A549 (cell line): ENCODE results near the gene ZNF496. TPM values are rescaled to one million over a fixed set of nuclear protein-coding genes. Genes with fewer than 3 reads are reported as not detected.
"Not testable (repeated sequence)": the region's sequence is repeated elsewhere in the genome, so short reads cannot be mapped to it uniquely, and the experiment has no call there.

Experiments used
- ATAC-seq, 2 experiments: fragments of 200-7000 bp in 1 of 2; fragments of >200 bp in 1 of 2; cut with Nextera tagmentation in 1 of 2; cut with Tn5 transposase in 1 of 2; 3 replicates each; pipeline versions ENCODE4 v1.8.0 to v1.9.1; 2018 to 2020; ENCODE audit warnings: mild to moderate bottlenecking in 1 of 2, moderate library complexity in 1 of 2
- CTCF ChIA-PET: fragments of 300-600 bp; sonication (Branson Sonifier 250); formaldehyde crosslinking; extraction: SDS; loops from one replicate; lab custom pipeline; 2021; ENCODE audit warnings: antibody characterized with exemption, inconsistent platforms; lab: Yijun Ruan, JAX
- POLR2A ChIA-PET: fragments of 350-600 bp; formaldehyde crosslinking; extraction: SDS; loops from one replicate; lab custom pipeline; 2021; ENCODE audit warnings: antibody characterized with exemption, inconsistent platforms; lab: Yijun Ruan, JAX
- DNase-seq, 2 experiments: peaks; one replicate each; pipeline versions ENCODE4 v3.0.0 to v3.0.0-alpha.2; 2011 to 2016; ENCODE audit warnings: low read depth in 1 of 2, low spot score in 1 of 2
- FAIRE-seq: peaks from 2 replicates; lab custom pipeline; 2011; peaks lifted over from hg19 to GRCh38; lab: Jason Lieb, UNC
- H3K27ac ChIP-seq, 2 experiments: fragments of >200 bp; sonication (Bioruptor Twin); formaldehyde crosslinking; 3 replicates each; pipeline ENCODE4 v1.5.1; 2016 to 2017
- H3K4me1 ChIP-seq: fragments of >200 bp; sonication (Bioruptor Twin); formaldehyde crosslinking; 3 replicates; pipeline ENCODE4 v1.6.1; 2016
- H3K4me2 ChIP-seq: fragments of >200 bp; sonication (Bioruptor Twin); formaldehyde crosslinking; 3 replicates; pipeline ENCODE4 v1.6.1; 2016
- H3K4me3 ChIP-seq: fragments of >200 bp; sonication (Bioruptor Twin); formaldehyde crosslinking; 3 replicates; pipeline ENCODE4 v1.5.1; 2016
- H3K9me3 ChIP-seq: fragments of >200 bp; sonication (Bioruptor Twin); formaldehyde crosslinking; 3 replicates; pipeline ENCODE4 v1.6.1; 2016
- CBX8 ChIP-seq: fragments of 200-600 bp; sonication (generic); IDR thresholded peaks from 2 replicates; pipeline ENCODE4 v1.6.1; 2016
- CHD4 ChIP-seq: fragments of 200-600 bp; sonication (generic); IDR thresholded peaks from 2 replicates; pipeline ENCODE4 v1.6.1; 2016; ENCODE audit warnings: antibody characterized with exemption, mild to moderate bottlenecking, borderline replicate concordance
- EHF ChIP-seq: fragments of 250-450 bp; sonication (Bioruptor Pico); IDR thresholded peaks from 2 replicates; pipeline ENCODE4 v1.5.0; 2020; ENCODE audit warnings: mild to moderate bottlenecking
- EHMT2 ChIP-seq: fragments of 200-600 bp; sonication (generic); IDR thresholded peaks from 2 replicates; pipeline ENCODE4 v1.6.1; 2016; ENCODE audit warnings: antibody characterized with exemption, low read depth, mild to moderate bottlenecking, moderate library complexity
- ESRRA ChIP-seq: fragments of 150-350 bp; IDR thresholded peaks from 2 replicates; pipeline ENCODE4 v1.6.1; 2014; ENCODE audit warnings: mild to moderate bottlenecking, low read length, borderline replicate concordance
- FOSB ChIP-seq: fragments of 250-450 bp; sonication (Bioruptor Pico); IDR thresholded peaks from 2 replicates; pipeline ENCODE4 v1.5.0; 2020; ENCODE audit warnings: mild to moderate bottlenecking, moderate library complexity
- FOXS1 ChIP-seq: fragments of 250-450 bp; sonication (Bioruptor Pico); IDR thresholded peaks from 2 replicates; pipeline ENCODE4 v1.5.0; 2020; ENCODE audit warnings: mild to moderate bottlenecking, moderate library complexity
- HMGXB4 ChIP-seq: fragments of 250-450 bp; sonication (Bioruptor Pico); IDR thresholded peaks from 2 replicates; pipeline ENCODE4 v1.5.0; 2021; ENCODE audit warnings: mild to moderate bottlenecking, moderate library complexity, borderline replicate concordance
- KDM1A ChIP-seq: fragments of 200-600 bp; sonication (generic); IDR thresholded peaks from 2 replicates; pipeline ENCODE4 v1.6.1; 2016; ENCODE audit warnings: low read depth, mild to moderate bottlenecking
- MAFK ChIP-seq: fragments of 450-650 bp; IDR thresholded peaks from 2 replicates; pipeline ENCODE4 v1.6.1; 2014; ENCODE audit not compliant: partially characterized antibody
- MAX ChIP-seq: IDR thresholded peaks from 2 replicates; pipeline ENCODE4 v1.6.1; 2012
- MYC ChIP-seq: IDR thresholded peaks from 2 replicates; pipeline ENCODE4 v1.6.1; 2012; ENCODE audit warnings: mild to moderate bottlenecking, inconsistent platforms, low read length, improper control_type of control experiment, borderline replicate concordance
- NR3C1 ChIP-seq: fragments of >200 bp; sonication (Bioruptor Twin); formaldehyde crosslinking; IDR thresholded peaks from 3 replicates; pipeline ENCODE4 v1.6.1; 2017
- RFX5 ChIP-seq: fragments of 450-650 bp; IDR thresholded peaks from 2 replicates; pipeline ENCODE4 v1.7.1; 2014; ENCODE audit warnings: antibody characterized with exemption, mild to moderate bottlenecking, moderate library complexity
- RNF2 ChIP-seq: fragments of 200-600 bp; sonication (generic); IDR thresholded peaks from 2 replicates; pipeline ENCODE4 v1.6.1; 2016; ENCODE audit warnings: low read depth, mild to moderate bottlenecking, antibody characterized with exemption, moderate library complexity, borderline replicate concordance
- SMC3 ChIP-seq: fragments of >200 bp; sonication (Bioruptor Twin); formaldehyde crosslinking; IDR thresholded peaks from 3 replicates; pipeline ENCODE4 v1.6.1; 2018; ENCODE audit warnings: inconsistent platforms
- WGBS: methylation state at CpG from one replicate; pipeline ENCODE4 v1.1.6; 2017; ENCODE audit errors: missing lambda C conversion rate; 5-methylcytosine and 5-hydroxymethylcytosine counted together
- polyA plus RNA-seq, 4 experiments: library from polyadenylated mRNA; depleted of rRNA in 3 of 4; stranded (reverse); fragments of >200 nt; fragmentation: RNase III in 1 of 4; extraction: RNeasy Plus Mini Kit Qiagen cat#74134 plus additional on column Dnase treatment in 1 of 4; gene quantifications; 2 replicates in 3 of 4; 3 replicates in 1 of 4; pipeline ENCODE4 v1.2.3, GENCODE V29; 2011 to 2017
- TF ChIP-seq, protein P1 (sequence below): fragments of 250-450 bp; sonication (Bioruptor Pico); IDR thresholded peaks from 2 replicates; pipeline ENCODE4 v1.5.0; 2020; ENCODE audit warnings: low read depth, mild to moderate bottlenecking, moderate library complexity

The ZNF496 gene
- polyA plus RNA-seq, 2 of the 4 experiments (the other 2 are of a cell fraction), result 13.1 to 16.1 TPM

- no peak for TF ChIP-seq RFX5
Observed at GRCh38 chr1:247365023-247365422, 33.4 kb upstream of the ZNF496 start (continued).

- ATAC-seq, result peak in 1 of 2 experiments; percentile 93; a peak in 3 of 6 replicates
- CTCF ChIA-PET, H3K9me3 ChIP-seq, H3K4me2 ChIP-seq, FAIRE-seq, H3K27ac ChIP-seq, H3K4me1 ChIP-seq, H3K4me3 ChIP-seq, DNase-seq: not testable (repeated sequence)
- 4% methylated on average over 1 of the region's 1 CpG for WGBS
- POLR2A ChIA-PET, result interaction anchor here (0.6 kb wide), 1 partner anchor 14 kb away, joined by 3 read pairs; no protein-coding TSS in a partner anchor
Observed at GRCh38 chr1:247363000-247363399, 31.3 kb upstream of the ZNF496 start.

- no peak overlapping the region for H3K4me2 ChIP-seq
- TF ChIP-seq SMC3 (no peak), EHF (CRISPR knock-in tag) (no peak), FOSB (CRISPR knock-in tag) (no peak), CBX8 (no peak), FOXS1 (no peak), MYC (no peak), NR3C1 (no peak), CHD4 (no peak)
- TF ChIP-seq, protein P1, sequence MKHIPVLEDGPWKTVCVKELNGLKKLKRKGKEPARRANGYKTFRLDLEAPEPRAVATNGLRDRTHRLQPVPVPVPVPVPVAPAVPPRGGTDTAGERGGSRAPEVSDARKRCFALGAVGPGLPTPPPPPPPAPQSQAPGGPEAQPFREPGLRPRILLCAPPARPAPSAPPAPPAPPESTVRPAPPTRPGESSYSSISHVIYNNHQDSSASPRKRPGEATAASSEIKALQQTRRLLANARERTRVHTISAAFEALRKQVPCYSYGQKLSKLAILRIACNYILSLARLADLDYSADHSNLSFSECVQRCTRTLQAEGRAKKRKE (CRISPR knock-in tag), result no peak
- TF ChIP-seq, all 56 proteins: peak for 0
- ChIA-PET POLR2A (interaction anchor here (0.6 kb wide), 1 partner anchor 13 kb away, joined by 3 read pairs; no protein-coding TSS in a partner anchor), CTCF (no interaction called here)
- H3K9me3 ChIP-seq, result no peaks in the 10 kb centered on the region
- no peak for DNase-seq
- no peak overlapping the region for H3K27ac ChIP-seq
- no peak for FAIRE-seq
- H3K4me1 ChIP-seq, result no peaks in the 10 kb centered on the region
- no peak overlapping the region for H3K4me3 ChIP-seq
- no peak for ATAC-seq
- 32% methylated on average over 5 of the region's 5 CpGs for WGBS
Observed at GRCh38 chr1:247362153-247362552, 30.5 kb upstream of the ZNF496 start.

DNA sequence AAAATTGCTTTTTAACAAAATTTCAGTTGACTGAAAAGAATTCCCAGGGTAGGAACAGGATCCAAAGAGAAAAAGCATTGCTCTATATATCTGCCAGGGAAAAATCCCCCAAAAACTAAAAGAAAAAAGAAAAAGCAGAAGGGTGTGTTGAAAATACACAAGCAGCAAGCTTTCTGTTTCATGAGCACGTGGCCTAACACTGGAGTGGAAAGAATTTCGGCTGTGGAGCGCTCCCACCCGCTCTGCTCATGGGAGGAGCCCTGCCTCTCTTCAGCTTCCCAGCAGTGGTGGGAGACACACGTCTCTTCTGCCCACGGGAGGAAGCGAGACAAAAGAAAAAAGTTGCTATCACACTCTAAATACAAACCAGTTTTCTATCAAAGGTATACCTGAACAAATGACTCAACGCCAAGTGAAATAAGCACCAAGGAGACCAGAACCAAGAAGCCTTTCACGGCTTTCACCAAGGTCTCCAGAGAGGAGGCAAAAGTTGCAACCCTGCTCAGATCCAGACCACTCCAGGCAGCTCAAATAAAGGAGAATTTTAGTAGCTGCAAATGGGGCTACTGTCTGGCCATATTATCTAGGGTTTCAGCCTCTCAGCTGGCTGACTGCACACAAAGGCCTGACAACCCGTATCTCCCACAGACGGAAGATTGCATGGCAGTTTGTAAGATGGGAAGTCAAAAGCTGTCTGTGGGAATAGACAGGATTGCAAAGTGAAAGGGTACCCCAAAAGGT lies 29.5 kb upstream of the ZNF496 start:
- 0 out of 6 replicates have a peak, but pooled peaks of 1 of the 2 experiments have one; percentile 22 for ATAC-seq
- Histone ChIP-seq H3K4me2 (no peak overlapping the region), H3K4me1 (no peaks in the 10 kb centered on the region), H3K27ac (no peak overlapping the region), H3K9me3 (no peaks in the 10 kb centered on the region), H3K4me3 (no peak overlapping the region)
- no peak for TF ChIP-seq HMGXB4
- no peak for TF ChIP-seq ESRRA
- no peak for TF ChIP-seq KDM1A
- no peak for TF ChIP-seq RNF2
- no peak for TF ChIP-seq EHMT2
- no peak for TF ChIP-seq MAX
- TF ChIP-seq MAFK, result no peak
- no peak for DNase-seq
- no peak for FAIRE-seq
- 66% methylated on average over 11 of the region's 11 CpGs for WGBS
- POLR2A ChIA-PET, result no interaction called here
- CTCF ChIA-PET, result no interaction called here
